HG03457 (cell line): Measurements from ENCODE around the gene ENTR1.
"Not testable (repeated sequence)": the region's sequence is repeated elsewhere in the genome, so short reads cannot be mapped to it uniquely, and the experiment has no call there.

Experiments
- ATAC-seq: cut with Tn5 transposase; IDR thresholded peaks from one replicate; pipeline ENCODE4 v1.9.1; 2021; ENCODE audit warnings: moderate number of reproducible peaks; ENCODE audit not compliant: unreplicated experiment

ENTR1 gene

DNA sequence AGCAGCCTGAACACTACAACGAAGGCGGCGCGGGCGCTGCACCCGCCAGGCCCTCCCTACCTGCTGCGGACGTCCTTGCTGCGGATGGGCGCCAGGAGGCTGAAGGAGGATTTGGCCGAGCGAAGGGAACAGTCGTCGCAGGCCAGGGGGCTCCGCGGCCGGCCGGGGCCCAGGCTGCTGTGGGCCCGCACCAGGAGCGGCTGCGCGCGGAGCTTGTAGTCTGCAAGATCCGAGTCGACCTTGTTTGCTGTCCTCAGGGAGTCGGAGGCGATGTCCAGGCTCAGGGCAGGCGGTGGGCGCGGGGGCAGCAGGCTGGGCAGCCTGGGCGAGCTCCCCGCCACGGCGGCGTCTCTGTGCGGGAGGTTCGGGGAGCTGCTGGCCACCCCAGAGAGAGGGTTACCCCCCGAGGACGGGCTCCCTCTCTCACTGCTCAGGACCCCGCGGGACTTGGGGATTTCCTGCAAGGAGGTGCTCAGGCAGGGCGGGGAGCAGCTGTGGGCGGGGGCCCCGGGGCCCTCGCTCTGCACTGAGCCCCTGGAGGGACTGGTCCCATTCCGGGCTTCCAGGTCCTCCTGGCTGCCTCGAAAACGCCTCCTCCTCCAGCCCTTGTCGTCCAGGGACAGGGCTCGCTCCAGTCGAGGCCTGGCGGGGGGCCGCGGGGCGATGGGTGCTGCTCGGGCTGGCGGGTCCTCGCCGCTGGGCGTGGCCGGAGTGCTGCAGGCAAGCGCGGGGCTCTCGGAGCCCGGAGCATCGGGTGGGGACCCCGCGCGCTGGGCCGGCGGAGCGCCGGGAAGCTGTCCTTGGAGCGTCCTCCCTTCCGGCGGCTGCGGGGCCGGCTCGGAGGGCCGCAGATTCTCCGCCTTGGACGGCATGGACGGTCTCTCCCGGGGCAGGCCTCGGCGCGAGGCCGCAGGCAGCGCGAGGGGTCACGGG is 28.4 kb upstream of the ENTR1 start:
- ATAC-seq, result peak; percentile 36

DNA sequence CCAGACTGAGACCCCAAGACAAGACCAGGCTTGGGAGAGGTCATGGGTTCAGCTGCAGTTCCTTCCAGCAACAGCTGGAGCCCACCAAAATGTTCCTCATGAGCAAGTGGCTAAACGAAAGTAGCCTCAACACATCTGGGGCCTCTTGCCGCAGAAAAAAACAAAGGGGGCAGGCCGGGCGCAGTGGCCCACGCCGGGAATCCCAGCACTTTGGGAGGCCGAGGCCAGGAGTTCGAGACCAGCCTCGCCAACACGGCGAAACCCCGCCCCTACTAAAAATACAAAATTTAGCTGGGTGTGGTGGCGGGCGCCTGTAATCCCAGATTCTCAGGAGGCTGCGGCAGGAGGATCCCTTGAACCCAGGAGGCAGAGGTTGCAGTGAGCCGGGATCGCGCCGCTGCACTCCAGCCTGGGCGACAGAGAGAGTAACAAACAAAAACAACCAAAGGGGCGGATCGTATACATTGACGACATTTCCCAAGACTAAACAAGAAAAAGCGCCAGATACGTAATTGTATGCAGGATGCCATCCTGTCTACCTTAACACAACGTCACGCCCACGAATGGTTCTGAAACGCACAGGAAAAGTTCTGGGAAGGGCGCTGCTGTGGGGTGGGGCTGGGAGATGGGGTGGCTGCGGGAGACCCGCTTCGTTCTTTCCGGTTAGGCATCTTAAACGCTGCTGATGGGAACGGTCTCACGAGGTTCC is 27.6 kb upstream of the ENTR1 start:
- no peak for ATAC-seq

DNA sequence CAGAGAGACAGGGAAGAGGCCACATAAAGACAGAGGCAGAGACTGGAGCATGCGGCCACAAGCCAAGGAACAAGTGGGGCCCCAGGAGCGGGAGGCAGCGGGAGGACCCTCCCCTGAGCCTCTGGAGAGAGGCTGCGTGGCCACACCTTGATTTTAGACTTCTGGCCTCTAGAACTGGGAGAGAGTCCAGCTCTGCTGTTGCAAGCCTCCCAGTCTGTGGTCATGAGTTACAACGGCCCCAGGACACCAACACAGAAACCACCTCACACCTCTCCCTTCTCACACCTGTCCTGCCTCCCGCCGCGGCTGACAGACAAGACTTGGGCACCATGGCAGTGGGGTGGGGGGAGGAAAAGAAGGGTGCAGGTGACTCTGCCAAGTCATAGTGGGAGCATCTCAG is 27.0 kb upstream of the ENTR1 start:
- no peak for ATAC-seq

DNA sequence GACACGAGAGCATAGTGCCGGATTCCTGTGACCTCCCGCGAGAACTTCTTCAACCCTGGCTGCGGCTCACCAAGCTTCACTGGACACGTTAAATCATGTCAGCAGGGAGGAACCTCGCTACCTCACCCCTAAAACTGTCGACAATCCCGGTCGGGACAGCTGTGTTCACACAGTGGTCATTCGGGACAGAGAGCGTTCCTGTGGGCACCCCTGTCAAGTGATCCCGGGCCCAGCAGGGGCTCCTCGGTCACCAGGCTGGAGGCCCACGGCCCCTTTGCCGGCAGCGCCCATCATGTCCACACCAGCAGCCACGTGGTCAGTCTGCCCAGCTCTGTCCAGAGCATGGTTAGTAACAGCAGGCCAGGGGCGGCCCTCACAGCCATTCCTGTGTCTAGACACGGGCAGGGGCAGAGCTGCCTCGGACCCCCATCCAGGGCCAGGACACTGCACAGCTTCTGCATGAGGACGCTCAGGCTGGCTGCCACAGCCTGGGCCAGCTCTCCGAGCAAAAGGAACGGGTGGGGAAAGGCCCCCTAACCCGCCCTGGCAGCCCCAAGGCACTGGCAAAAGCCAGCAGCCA is 25.7 kb upstream of the ENTR1 start:
- no peak for ATAC-seq

DNA sequence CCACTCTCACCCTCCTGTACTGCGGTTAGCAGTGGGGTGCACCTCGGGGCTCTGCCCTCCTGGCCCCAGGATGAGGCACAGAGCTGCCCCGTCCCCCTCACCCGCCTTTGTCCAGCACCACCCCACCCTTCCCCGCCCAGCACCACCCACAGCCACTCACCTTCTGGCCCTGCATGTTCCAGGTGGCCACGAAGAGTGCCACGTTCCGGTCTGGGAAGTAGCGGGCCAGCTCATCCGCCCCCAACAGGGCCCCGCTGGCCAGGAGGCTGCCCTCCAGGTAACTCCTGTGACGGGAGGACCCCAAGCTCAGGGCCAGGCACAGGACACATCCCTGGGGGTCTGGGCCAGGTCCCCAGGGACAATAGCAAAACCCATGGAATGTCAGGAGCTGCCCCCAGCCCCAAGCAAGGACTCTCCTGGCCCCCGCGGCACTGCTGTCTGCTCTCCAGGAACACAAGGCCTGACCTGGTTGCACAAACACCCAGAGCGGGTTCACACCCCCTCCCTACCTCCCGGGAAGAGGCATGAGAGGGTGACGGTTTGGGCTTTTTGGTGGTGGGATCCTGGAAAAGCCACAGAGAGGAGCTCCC is 24.3 kb upstream of the ENTR1 start:
- no peak for ATAC-seq

DNA sequence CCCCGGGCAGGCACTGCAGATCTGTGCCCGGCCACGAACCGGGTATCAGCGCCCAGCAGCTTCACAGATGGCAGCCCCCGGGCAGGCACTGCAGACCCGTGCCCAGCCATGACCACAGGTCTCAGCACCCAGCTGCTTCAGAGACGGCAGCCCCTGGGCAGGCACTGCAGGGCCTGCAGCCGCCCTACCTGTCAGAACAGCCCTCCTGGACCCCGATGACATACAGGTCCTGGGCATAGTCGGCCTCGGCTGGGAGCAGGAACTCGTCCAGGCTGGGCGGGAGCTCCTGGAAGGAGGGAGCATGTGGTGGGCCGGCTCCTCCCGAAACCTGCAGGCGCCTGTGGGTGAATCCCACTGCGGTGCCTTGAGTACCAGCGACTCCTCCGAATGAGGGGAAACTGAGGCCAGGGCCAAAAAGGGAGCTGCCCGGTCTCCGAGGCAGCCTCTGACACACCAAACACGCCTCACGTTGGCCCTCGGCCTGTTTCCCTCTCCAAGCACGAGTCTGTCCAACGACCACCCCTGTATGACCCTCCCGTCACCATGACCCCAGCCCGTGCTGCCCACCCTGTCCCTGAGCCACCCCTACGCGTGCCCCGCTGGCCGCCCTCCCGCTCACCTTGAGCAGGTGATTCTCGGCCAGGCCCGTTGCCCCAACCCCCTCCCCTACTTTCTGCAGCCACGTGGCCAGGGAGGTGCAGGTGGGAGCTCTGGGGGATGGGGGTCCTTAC is 23.6 kb upstream of the ENTR1 start:
- ATAC-seq, result no peak

DNA sequence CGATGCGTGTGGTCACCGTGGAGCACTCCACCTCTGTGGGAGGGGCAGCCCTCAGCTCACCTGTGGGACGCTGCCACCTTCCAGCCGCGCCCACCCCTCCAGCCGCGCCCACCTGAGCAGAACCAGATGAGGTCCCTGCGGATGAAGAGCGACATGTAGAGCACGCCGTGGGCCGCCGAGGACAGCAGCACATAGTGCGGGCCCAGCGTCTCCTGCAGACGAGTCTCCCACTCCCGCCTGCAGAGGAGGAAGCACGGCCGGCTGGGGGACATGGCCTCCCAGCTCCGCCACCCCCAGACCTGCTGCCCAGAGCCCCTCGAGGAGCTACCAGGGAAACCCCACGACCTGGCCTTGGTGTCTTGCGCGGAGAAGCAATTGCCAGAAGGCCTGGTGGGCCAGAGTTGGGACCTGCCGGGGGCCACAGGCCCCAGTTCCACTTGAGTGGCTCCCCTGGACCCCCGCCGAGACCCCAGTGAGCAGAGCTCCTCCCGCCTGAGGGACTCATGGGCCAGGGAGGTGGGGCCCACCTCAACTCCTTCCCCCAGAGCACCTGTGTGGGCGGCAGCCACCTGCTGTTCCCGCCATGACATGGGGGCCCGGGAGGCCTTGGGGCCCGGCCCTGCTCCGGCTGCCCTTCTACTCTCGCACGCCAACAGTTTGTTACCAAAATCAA is 22.8 kb upstream of the ENTR1 start:
- no peak for ATAC-seq

DNA sequence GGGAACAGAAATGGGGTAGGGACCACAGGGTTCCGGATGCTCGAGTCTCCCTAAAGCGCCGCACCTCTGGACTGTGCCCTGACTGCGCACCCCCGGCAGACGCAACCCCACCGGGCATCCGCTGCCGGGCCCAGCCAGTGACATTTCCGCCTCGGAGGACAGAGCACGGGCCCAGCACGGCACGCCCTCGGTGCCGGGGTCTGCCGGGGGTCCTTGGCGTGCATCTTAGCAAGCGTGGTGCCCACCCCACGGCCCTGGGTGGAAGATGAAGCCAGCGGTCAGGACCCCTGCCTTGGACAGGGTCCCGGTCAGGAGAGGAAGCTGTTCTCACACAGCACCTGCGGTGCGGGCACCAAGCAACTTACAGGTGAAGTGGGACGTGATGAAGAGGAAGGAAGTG is 22.2 kb upstream of the ENTR1 start:
- no peak for ATAC-seq

DNA sequence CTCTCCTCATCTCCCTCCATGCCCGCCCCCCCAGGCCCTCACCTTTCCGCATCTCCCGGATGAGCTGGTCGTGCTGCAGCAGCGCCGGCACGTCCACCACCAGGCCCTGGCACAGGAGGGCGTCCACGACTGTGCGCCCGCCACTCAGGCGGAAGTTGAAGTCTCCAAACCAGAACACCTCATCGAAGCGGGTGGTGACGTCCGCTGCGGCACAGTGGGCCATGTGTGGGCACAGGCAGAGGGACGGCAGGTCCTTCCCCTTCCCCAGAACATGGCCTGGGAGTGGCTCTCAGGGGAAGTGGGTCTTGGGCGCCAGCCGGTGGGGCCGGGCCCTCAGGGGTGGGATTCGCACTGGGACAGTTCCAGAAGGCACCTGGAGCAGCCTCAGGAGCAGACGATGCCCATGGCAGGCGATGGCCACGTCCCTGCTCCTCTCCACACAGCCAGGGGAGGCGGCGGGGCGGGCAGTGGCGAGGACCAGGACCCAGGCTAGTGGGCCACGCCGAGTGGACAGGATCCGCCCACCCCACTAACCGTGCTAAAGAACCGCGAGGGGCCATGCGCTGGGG is 21.5 kb upstream of the ENTR1 start:
- no peak for ATAC-seq

DNA sequence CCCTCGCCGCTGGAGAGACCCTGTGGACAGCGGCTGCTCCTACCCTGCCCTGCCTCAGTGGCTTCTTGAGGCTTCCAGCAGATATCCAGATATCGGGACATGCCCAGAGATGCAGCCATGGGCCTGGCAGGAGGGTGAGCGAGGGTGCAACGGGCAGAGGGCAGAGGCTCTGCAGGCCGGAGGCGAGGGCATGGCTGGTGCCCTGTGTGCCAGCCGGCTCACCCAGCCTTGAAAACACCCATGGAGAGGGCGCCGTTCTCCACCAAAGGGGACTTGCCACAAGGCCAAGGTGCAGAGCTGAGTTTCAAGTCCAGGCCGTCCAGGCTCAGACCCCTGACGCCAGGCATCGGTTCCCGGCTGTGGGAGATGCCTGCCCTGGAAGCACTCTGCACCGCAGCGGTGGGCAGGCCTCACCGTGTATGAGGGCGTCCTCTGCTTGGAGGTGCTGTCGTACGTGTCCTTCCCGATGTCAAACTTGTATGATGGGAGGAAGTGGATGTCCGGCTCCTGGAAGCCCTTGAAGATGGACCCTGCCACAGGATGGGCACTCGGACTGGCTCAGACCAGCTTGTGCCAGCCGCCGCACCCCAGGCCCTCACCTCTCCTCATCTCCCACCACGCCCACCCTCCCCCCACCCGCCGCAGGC is 20.3 kb upstream of the ENTR1 start:
- ATAC-seq, result no peak

DNA sequence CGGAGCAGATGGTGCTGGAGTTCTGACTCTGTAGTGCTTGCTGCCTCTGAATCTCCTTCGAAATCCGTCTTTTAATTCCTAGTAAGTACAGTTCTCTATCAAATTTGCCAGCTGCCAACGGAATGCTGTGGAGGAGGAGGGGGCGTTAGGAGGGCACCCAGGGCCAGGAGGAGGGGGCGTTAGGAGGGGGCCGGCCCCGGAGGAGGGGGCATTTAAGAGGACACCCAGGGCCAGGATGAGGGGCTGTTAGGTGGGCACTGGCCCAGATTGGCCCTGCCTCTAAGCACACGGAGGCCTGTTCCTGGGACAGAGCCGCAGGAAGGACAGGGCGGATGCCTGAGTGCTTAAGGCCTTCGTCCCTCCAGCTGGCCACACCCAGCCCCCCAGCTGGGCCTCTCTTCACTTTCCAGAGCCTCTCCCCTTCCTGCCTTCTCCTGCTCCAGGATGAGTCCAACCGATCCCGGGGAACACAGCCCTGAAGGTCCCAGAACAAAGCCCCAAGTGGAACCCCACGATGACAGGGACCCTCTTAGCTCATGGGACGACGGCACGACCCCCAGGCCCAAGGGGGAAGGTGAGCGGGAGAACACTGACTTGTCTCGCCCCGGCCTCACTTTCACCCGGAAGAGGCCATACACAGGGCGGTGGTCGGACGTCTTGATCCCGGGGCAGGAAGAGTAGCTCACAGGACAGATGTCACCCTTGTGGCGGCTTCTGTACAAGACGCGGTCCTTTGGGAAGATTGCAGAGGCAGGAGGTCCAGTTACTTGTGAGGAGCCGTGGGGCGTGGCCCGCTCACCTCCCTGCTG is 19.5 kb upstream of the ENTR1 start:
- no peak for ATAC-seq

DNA sequence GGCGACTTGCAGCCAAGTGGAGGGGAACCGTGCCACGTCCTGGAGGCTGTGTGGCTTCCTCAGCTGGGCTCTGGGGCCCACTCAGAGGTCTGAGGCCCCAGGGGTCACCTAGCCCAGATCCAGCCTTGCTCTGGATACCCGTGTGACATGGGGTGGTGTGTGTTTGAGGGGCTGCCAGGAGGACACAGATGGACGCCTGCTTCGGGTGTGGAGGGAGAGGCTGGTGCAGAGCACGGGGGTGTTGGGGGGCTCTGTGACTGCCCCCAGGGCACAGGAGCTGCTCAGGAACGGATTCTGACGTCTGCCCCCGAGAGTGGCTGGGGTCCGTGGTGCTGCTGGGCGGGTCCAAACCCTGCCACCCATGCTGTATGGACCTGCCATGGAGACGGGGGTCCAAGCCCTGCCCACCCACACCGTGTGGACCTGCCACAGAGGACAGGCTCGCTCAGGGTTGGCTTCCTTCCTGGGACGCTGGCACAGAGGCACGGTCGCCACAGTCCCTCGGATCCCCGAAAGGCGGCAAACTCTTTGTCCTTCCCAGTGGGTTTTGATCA is 18.7 kb upstream of the ENTR1 start:
- no peak for ATAC-seq

DNA sequence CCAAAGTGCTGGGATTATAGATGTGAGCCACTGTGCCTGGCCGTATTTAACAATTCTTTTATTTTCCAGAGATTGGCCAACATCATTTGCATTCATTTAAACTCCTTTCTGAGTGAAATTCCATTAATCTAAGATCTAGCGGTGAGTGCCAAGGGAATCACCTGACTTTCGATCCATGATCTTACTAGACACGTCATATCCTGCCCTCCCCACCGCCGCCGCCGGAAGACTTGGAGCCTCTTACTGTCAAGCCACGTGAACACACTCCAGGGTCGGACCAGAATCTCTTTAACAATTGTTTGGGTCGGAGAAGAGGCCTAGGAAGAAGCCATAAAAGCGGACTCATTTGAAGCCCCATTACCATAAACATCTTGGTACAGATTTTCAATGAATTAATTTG is 16.4 kb upstream of the ENTR1 start:
- ATAC-seq, result no peak

DNA sequence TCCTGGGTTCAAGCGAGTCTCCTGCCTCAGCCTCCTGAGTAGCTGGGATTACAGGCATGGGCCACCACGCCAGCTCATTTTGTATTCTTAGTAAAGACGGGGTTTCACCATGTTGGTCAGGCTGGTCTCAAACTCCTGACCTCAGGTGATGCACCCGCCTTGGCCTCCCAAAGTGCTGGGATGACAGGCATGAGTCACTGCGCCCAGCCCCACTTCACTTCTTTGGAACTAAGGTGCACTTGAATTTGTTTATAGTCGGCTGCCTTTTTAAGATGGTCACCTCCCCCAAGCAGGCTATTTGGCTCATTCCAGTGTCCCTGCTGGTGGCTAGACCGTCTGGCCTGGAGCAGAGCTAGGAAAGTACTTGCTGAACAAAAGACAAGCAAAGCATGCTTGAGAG is 15.0 kb upstream of the ENTR1 start:
- not testable (repeated sequence) for ATAC-seq

DNA sequence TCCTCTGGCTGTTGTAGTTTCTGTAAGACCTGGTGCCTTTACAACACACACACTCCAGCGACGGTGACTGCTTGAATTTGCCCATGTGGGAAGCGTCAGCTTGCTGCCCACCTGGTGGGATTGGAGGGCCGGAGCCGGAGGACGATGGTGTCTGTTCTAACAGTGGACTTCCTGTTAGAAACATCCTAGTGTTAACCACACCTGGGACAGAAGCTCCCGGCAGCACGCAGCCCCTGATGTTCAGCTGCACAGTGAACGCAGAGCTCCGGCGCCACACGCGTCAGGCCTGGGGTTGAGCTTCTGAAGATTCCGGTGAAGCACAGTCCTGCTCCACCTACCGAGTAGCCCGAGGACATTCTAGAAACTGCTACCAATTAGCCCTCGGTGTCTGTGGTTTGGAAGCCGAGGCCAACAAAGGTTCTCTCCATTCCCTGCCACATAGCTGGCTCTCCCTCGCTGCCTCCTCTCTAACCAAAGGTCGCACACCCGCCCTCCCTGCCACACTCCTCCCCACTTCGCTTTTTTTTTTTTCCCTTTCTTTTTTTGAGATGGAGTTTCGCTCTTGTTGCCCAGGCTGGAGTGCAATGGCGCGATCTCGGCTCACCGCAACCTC is 14.4 kb upstream of the ENTR1 start:
- no peak for ATAC-seq

DNA sequence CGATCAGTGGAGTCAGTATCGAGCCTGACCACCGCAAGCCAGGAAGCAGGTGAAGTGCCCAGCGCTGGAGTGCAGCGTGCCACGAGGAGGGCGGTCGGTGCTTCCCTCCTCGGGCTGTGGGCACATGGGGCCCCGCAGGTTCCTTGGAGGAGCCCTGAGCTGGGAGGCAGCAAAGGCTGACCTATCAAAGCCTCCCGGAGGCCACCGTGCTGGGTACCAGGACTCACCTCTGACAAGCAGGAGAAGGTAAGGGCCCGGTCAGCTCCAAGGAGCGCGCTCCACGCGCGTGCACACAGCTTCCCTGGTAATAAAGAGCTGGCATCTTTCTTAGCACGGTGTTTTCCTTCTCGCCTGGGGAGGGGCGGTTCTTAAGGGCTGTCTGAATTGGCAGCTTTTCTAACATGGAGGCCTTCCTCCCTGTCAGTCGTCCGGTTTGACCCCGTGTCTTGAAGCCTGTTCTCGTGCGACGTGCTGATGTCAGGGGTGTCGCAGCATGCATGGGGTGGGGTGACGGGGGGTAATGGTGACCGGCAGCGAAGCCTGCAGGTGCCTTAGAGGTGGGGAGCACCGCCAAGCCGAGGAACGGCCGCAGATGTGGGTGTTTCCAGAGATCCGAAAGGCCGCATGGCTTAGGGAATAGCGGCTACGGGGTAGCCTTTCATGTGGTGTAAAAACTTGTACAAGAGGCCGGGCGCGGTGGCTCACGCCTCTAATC is 13.2 kb upstream of the ENTR1 start:
- ATAC-seq, result no peak

DNA sequence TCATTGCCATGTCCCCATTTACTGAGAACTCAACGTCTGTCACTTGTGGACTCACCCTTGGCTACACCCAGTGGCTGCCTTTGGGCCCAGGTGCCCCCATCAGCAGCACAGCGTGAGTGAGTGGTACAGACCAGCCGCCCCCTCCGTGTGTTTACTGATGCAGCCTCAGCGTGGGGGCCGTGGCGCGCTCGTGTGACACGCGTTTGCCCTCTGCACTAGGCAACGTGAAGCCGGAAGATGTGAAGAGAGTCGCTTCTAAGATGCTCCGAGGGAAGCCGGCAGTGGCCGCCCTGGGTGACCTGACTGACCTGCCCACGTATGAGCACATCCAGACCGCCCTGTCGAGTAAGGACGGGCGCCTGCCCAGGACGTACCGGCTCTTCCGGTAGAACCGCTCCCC is 12.5 kb upstream of the ENTR1 start:
- ATAC-seq, result no peak
